Measurements from ENCODE around the gene SULT1A1.
"Not testable (repeated sequence)": the region's sequence is repeated elsewhere in the genome, so short reads cannot be mapped to it uniquely, and the experiment has no call there.

SULT1A1 gene

DNA sequence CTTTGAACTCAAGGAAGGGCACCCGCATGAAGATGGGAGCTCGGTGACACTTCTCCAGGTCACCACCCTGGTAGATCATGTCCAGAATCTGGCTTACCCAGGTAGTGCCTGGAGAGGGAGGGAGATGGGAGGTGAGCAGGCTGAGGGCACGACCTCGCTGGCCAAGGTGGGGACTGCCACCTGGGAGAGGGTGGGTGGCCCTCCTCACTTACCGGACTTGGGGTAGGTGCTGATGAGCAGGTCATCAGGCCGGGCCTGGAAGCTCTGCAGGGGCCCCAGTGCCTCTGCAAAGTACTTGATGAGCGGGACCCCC is 1.4 kb downstream of the SULT1A1 start:
- not testable (repeated sequence) for DNase-seq

DNA sequence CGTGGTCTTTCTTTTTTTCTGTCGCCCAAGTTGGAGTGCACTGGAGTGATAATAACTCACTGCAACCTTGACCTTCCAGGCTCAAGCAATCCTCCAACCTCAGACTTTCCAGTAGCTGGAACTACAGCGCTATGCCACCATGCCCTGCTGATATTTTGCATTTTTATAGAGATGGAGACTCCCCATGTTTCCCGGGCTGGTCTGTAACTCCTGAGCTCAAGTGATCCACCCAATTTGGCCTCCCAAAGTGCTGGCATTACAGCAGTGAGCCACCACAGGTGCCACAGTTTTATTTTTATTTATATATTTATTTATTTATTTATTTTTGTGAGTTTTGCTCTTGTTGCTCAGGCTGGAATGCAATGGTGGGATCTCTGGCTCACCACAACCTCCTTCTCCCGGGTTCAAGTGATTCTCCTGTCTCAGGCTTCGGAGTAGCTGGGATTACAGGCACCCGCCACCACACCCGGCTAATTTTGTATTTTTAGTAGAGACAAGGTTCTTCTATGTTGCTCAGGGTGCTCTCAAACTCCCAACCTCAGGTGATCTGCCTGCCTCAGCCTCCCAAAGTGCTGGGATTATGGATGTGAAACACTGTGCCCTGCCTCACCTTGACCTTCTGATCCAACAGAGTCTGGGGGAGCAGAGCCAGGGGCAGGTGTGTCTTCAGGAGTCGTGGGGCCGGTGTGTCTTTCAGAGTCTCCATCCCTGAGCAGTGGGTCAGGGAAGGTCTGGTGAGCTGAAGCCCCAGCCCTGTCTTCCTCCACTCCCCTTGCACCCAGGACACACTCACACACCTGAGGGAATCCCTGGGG is 2.0 kb downstream of the SULT1A1 start:
- DNase-seq: not testable (repeated sequence)

- DNase-seq: no peak
Observed at GRCh38 chr16:28607116-28607623, 2.7 kb downstream of the SULT1A1 start.

GRCh38 chr16:28606291-28607115 is 3.3 kb downstream of the SULT1A1 start:
- no peak for DNase-seq

DNA sequence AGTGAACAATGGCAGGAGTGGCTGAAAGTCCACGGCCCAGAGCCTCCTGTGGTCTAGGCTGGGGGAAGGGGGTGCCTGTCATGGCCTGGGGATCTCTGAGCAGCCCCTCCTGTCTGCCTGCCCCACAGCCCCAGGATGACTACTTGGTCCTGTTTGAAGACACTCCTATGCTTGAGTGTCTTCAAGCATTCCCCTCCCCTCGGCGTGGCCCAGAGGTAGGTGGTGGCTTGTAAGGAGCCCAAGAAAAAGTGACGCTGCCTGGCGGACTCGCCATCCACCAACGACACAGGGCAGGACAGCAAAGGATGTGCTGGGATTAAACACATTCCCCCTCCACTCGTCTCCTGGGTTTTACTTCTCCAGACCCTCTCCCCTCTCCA is 5.7 kb downstream of the SULT1A1 start:
- DNase-seq: no peak

- no peak for DNase-seq
Observed at GRCh38 chr16:28603381-28604185, 6.3 kb downstream of the SULT1A1 start.

DNA sequence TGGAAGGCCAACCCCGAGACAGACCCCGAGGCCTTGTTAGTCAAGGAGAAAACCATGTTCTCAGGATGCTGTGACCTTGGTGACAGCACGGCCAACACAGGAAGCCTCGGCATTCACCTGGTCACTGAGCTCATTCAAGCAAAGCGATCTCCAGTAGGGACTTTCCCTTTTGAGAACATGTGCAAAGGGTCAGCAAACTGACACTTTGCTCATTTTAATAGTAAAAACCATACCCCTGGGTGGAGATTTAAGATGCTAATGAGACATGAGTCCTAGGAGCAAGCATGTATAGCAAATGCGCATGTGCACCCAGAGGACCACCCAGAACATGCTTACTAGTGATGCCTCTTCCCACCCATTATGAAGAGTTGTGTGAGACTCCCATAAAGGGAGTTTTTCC is 7.3 kb downstream of the SULT1A1 start:
- no peak for DNase-seq

- not testable (repeated sequence) for DNase-seq
Observed at GRCh38 chr16:28602062-28602461, 7.8 kb downstream of the SULT1A1 start.

DNA sequence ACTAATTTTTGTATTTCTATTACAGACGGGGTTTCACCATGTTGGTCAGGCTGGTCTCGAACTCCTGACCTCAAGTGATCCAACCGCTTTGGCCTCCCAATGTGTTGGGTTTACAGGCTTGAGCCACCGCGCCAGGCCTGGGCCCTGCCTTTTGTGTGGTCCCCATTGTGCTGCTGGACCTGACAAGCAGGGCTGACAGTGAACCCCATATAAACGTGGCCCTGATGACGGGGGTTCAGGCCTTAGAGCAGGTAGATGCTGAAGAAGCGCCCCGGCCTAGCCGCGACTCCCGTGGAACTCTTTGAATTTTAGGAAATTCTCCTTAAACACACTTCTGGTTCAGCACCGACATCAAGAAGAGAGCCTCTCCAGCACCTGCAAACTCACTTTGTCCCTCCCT is 8.3 kb downstream of the SULT1A1 start:
- DNase-seq: not testable (repeated sequence)

GRCh38 chr16:28600965-28601364 is 8.9 kb downstream of the SULT1A1 start:
- DNase-seq: not testable (repeated sequence)

- not testable (repeated sequence) for DNase-seq
Observed at GRCh38 chr16:28599377-28600285, 10.2 kb downstream of the SULT1A1 start.

DNA sequence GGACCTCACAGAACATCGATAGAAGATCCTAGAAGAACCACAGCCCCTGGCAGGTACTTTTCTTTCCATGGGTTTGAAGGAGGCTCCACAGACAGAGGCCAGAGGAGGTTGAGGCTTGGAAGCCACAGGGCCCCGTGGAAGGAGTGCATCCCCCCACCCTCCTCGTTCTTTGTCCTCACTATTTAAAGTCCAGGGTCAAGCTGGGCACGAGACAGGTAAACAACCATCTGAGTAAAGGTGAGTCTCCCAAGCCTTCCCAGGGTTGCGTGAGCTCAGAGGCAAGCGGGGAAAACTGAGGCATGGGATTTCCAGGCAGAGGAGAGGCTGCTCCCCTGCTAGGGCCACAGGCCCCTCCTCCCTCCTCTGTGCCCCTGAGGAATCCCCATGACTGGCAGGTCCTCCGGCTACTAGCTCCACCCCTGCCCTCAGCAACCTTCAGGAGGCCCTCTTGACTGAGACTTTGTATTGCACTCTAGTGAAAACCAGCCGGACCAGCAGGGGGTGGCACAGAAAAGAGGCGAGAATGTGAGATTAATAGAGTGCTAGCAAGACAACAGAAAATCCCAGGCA is 12.1 kb downstream of the SULT1A1 start:
- peak; percentile 43 for DNase-seq

- peak; percentile 21 for DNase-seq
Observed at GRCh38 chr16:28596840-28597691, 12.8 kb downstream of the SULT1A1 start, which contains the start of gene SULT1A2. TSS of gene SULT1A2 (minus strand) at chr16:28597050. CDS start at chr16:28595930, 1,120 bp downstream.

DNA sequence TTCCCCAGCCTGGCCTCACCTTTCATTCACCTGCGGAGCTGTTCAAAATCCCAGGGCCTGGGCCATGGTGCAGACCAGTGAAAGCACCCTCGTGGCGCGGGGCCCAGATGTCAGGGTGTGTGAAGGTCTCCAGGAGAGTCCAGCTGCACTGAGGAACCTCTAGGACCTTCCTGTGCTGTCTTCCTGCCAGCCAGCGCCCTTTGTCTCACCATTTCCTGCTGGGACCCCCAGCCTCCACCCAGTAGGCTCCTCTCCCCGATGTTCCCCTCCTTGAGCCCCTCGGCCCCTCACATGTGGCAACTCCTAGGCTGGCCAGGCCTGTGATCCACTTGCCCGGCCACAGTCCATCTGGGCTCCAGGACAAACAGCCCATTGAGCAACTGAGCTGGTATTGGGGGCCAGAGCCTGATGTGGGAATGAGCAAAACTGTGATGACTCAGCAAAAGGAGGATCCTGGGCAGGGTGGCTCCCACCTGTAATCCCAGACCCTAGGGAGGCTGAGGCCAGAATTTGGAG is 13.7 kb downstream of the SULT1A1 start:
- DNase-seq: no peak

DNA sequence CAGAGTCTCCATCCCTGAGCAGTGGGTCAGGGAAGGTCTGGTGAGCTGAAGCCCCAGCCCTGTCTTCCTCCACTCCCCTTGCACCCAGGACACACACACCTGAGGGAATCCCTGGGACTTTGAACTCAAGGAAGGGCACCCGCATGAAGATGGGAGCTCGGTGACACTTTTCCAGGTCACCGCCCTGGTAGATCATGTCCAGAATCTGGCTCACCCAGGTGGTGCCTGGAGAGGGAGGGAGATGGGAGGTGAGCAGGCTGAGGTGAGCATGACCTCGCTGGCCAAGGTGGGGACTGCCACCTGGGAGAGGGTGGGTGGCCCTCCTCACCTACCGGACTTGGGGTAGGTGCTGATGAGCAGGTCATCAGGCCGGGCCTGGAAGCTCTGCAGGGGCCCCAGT is 14.4 kb downstream of the SULT1A1 start:
- DNase-seq: not testable (repeated sequence)

- DNase-seq: no peak
Observed at GRCh38 chr16:28592979-28593553, 16.8 kb downstream of the SULT1A1 start.

GRCh38 chr16:28592511-28592910 is 17.3 kb downstream of the SULT1A1 start:
- DNase-seq: no peak

- DNase-seq: no peak
Observed at GRCh38 chr16:28591355-28591754, 18.5 kb downstream of the SULT1A1 start.

GRCh38 chr16:28590384-28591340 is 19.2 kb downstream of the SULT1A1 start:
- no peak for DNase-seq

Measured in retina (tissue), 1 donor.